HCT116 (cell line): ENCODE data around the gene TIMP4.

Experiments
- EZH2 ChIP-seq: fragments of 200-600 bp; sonication (generic); IDR thresholded peaks from 2 replicates; pipeline ENCODE4 v1.6.1; 2017; ENCODE audit warnings: antibody characterized with exemption, mixed run types
- POLR2A ChIP-seq: IDR thresholded peaks from 2 replicates; pipeline ENCODE4 v1.7.0; 2011; ENCODE audit warnings: borderline replicate concordance; ENCODE audit not compliant: insufficient read depth, insufficient read length; ENCODE audit errors: extremely low read depth
- TF ChIP-seq, protein P1 (sequence below): IDR thresholded peaks from 2 replicates; pipeline ENCODE4 v1.6.1; 2012
- TF ChIP-seq, protein P2 (sequence below), 3 experiments: fragments of 200-600 bp in 1 of 3; sonication (generic) in 1 of 3; IDR thresholded peaks in 2 of 3; conservative IDR thresholded peaks in 1 of 3; 2 replicates each; pipeline ENCODE4 v1.5.1; 2012 to 2017; ENCODE audit warnings: low read depth in 2 of 3, low read length in 2 of 3, antibody characterized with exemption in 1 of 3, borderline replicate concordance in 1 of 3, control low read depth in 1 of 3, mild to moderate bottlenecking in 1 of 3, mixed read lengths in 1 of 3, mixed run types in 1 of 3, moderate library complexity in 1 of 3; ENCODE audit not compliant: insufficient read depth in 1 of 3

DNA sequence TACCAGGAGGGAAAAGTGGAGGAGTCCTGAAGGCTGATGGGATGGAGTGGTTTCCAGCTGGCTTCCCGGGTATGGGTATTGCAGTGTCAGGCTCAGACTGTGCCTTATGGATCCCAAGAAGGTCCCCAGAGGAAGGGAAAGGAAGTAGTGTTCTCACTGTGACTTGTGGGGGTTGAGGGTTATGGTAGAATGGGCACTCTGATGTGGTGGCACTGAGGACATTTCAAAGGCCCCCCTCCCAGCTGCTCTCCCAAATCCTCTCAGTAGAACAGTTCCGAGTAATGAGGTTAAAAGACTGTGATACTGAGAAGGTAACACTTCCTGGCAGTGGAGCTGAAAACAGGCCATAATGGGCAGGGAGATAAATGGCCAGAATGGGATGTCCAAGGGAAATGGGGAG, 23.1 kb upstream of the TIMP4 start:
- TF ChIP-seq, protein P1, sequence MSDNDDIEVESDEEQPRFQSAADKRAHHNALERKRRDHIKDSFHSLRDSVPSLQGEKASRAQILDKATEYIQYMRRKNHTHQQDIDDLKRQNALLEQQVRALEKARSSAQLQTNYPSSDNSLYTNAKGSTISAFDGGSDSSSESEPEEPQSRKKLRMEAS: no peak
- TF ChIP-seq EZH2: no peak
- TF ChIP-seq, protein P2, sequence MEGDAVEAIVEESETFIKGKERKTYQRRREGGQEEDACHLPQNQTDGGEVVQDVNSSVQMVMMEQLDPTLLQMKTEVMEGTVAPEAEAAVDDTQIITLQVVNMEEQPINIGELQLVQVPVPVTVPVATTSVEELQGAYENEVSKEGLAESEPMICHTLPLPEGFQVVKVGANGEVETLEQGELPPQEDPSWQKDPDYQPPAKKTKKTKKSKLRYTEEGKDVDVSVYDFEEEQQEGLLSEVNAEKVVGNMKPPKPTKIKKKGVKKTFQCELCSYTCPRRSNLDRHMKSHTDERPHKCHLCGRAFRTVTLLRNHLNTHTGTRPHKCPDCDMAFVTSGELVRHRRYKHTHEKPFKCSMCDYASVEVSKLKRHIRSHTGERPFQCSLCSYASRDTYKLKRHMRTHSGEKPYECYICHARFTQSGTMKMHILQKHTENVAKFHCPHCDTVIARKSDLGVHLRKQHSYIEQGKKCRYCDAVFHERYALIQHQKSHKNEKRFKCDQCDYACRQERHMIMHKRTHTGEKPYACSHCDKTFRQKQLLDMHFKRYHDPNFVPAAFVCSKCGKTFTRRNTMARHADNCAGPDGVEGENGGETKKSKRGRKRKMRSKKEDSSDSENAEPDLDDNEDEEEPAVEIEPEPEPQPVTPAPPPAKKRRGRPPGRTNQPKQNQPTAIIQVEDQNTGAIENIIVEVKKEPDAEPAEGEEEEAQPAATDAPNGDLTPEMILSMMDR (IDR thresholded peaks at IDR 0.05 in 2 of 3, conservative IDR thresholded peaks at IDR 0.05 in 1 of 3; ENCODE audit: borderline replicate concordance in 1 of 3, insufficient read depth in 1 of 3, low read depth in 2 of 3, low read length in 2 of 3): no peak
- TF ChIP-seq POLR2A: no peak
